K562 (cell line): ENCODE data around the gene MBOAT7. TPM values are rescaled to one million over a fixed set of nuclear protein-coding genes. Genes with fewer than 3 reads are reported as not detected.
A peak's percentile ranks its signal among the peaks of the same experiment; 100 is the strongest.

ENCODE experiments used
- COPS2 ChIP-seq: fragments of 450-650 bp; conservative IDR thresholded peaks from 2 replicates; pipeline ENCODE4 v1.6.1; 2016; ENCODE audit warnings: mild to moderate bottlenecking, moderate library complexity
- CREB5 ChIP-seq: fragments of 250-450 bp; sonication (Bioruptor Pico); IDR thresholded peaks from 2 replicates; pipeline ENCODE4 v1.5.0; 2020; ENCODE audit warnings: mild to moderate bottlenecking
- E2F4 ChIP-seq: sonication (generic); formaldehyde crosslinking; IDR thresholded peaks from 2 replicates; pipeline ENCODE4 v1.8.0; 2022; ENCODE audit warnings: mild to moderate bottlenecking, low read depth, missing genetic modification reagents
- GATAD2B ChIP-seq: fragments of 450-650 bp; IDR thresholded peaks from 2 replicates; pipeline ENCODE4 v1.6.1; 2017; ENCODE audit warnings: mild to moderate bottlenecking, borderline replicate concordance
- HMG20B ChIP-seq: fragments of 250-450 bp; sonication (Bioruptor Pico); IDR thresholded peaks from 2 replicates; pipeline ENCODE4 v1.5.0; 2021; ENCODE audit warnings: mild to moderate bottlenecking
- HOMEZ ChIP-seq: fragments of 250-450 bp; sonication (Bioruptor Pico); IDR thresholded peaks from 2 replicates; pipeline ENCODE4 v1.4.0; 2020; ENCODE audit warnings: mild to moderate bottlenecking, moderate library complexity
- NKRF ChIP-seq: fragments of 450-650 bp; IDR thresholded peaks from 2 replicates; pipeline ENCODE4 v1.6.1; 2016; ENCODE audit warnings: borderline replicate concordance
- RNF219 ChIP-seq: fragments of 250-450 bp; sonication (Bioruptor Pico); IDR thresholded peaks from 2 replicates; pipeline ENCODE4 v1.5.0; 2022; ENCODE audit warnings: mild to moderate bottlenecking
- STAT5B ChIP-seq: fragments of 250-450 bp; sonication (Bioruptor Pico); IDR thresholded peaks from 2 replicates; pipeline ENCODE4 v1.8.0; 2021; ENCODE audit warnings: mild to moderate bottlenecking, inconsistent platforms
- TBP ChIP-seq: optimal IDR thresholded peaks from 2 replicates; pipeline ENCODE3; 2011; ENCODE audit warnings: low read depth, low read length, improper control_type of control experiment
- TCF3 ChIP-seq: sonication (generic); formaldehyde crosslinking; IDR thresholded peaks from 2 replicates; pipeline ENCODE4 v1.4.0; 2020; ENCODE audit warnings: mild to moderate bottlenecking, missing genetic modification reagents
- ZNF23 ChIP-seq: fragments of 250-450 bp; sonication (Bioruptor Pico); IDR thresholded peaks from 2 replicates; pipeline ENCODE4 v1.4.0; 2020; ENCODE audit warnings: mild to moderate bottlenecking
- ZNF384 ChIP-seq: IDR thresholded peaks from 2 replicates; pipeline ENCODE4 v1.6.1; 2012; ENCODE audit warnings: low read depth, low read length, improper control_type of control experiment
- ZNF444 ChIP-seq: fragments of 250-450 bp; sonication (Bioruptor Pico); IDR thresholded peaks from 2 replicates; pipeline ENCODE4 v1.4.0; 2020; ENCODE audit warnings: mild to moderate bottlenecking, moderate library complexity
- ZNF639 ChIP-seq, 2 experiments: fragments of 200-800 bp in 1 of 2; sonication (Bioruptor generic) in 1 of 2; sonication (generic) in 1 of 2; formaldehyde crosslinking in 1 of 2; IDR thresholded peaks in 1 of 2; conservative IDR thresholded peaks in 1 of 2; 2 replicates each; pipeline versions ENCODE4 v1.5.0 to v1.6.1; 2016 to 2020; ENCODE audit warnings: missing compliant biosample characterization in 1 of 2, missing genetic modification characterization in 1 of 2, missing genetic modification reagents in 1 of 2
- polyA plus RNA-seq, 8 experiments: library from polyadenylated mRNA; depleted of rRNA in 4 of 8; stranded (reverse) in 5 of 8; unstranded in 3 of 8; fragments of >200 nt; fragmentation: Nextera tagmentation in 2 of 8; fragmentation: Illumina TruSeq in 1 of 8; extraction: Ambion mirVana in 2 of 8; extraction: Trizol in 1 of 8; gene quantifications; 2 replicates each; pipeline versions ENCODE4 v1.2.1 to v1.2.3, GENCODE V29; 2011 to 2014; ENCODE audit warnings: inconsistent platforms in 1 of 8, missing spikeins in 1 of 8
- total RNA-seq, 7 experiments: library from RNA; depleted of rRNA in 6 of 7; stranded (reverse); fragments of >200 nt in 6 of 7; fragmentation: Illumina TruSeq in 2 of 7; extraction: Trizol in 2 of 7; gene quantifications; 2 replicates each; pipeline versions ENCODE4 v1.2.1 to v1.2.3, GENCODE V29; 2011 to 2021; ENCODE audit warnings: low replicate concordance in 1 of 7

The MBOAT7 gene
- total and polyA plus RNA-seq, 9 of the 15 experiments (the other 6 are each of a cell fraction or from before 2014, with no cell fraction given), result 1.4 to 153 (median 56.1) TPM

GRCh38 chr19:54189735-54190502 is 539 bp upstream of the MBOAT7 start (continued):
- TF ChIP-seq TBP (no peak), ZNF384 (no peak), GATAD2B (no peak), ZNF444 (CRISPR knock-in tag) (no peak), NKRF (peak; percentile 89), HMG20B (CRISPR knock-in tag) (no peak), ZNF23 (CRISPR knock-in tag) (no peak), CREB5 (no peak), COPS2 (no peak), ZNF639 (CRISPR knock-in tag; conservative IDR thresholded peaks at IDR 0.05 in 1 of 2, IDR thresholded peaks at IDR 0.05 in 1 of 2) (no peak; a peak in 1 of 4 replicates), STAT5B (no peak), TCF3 (no peak), HOMEZ (CRISPR knock-in tag) (no peak), E2F4 (peak; percentile 85), RNF219 (CRISPR knock-in tag) (no peak)
